Subcutaneous adipose tissue (tissue), 4 donors: ENCODE measurements around the gene PKDREJ. TPM values are rescaled to one million over a fixed set of nuclear protein-coding genes. Genes with fewer than 3 reads are reported as not detected.

Experiments used
- total RNA-seq, 4 donors: library from RNA; depleted of rRNA; stranded (reverse); fragments of >200 nt; gene quantifications; one replicate each; pipeline ENCODE4 v1.1.0, GENCODE V29; 2016
- TF ChIP-seq, protein P1 (sequence below): fragments of 450-650 bp; IDR thresholded peaks from one replicate; pipeline ENCODE4 v1.5.1; 2016; ENCODE audit warnings: low read depth, mild to moderate bottlenecking, control low read depth, antibody characterized with exemption, moderate library complexity

PKDREJ gene
- total RNA-seq, 4 donors from 2014 or later = 0.16 to 0.22 TPM; not detected in 2

- TF ChIP-seq, protein P1, sequence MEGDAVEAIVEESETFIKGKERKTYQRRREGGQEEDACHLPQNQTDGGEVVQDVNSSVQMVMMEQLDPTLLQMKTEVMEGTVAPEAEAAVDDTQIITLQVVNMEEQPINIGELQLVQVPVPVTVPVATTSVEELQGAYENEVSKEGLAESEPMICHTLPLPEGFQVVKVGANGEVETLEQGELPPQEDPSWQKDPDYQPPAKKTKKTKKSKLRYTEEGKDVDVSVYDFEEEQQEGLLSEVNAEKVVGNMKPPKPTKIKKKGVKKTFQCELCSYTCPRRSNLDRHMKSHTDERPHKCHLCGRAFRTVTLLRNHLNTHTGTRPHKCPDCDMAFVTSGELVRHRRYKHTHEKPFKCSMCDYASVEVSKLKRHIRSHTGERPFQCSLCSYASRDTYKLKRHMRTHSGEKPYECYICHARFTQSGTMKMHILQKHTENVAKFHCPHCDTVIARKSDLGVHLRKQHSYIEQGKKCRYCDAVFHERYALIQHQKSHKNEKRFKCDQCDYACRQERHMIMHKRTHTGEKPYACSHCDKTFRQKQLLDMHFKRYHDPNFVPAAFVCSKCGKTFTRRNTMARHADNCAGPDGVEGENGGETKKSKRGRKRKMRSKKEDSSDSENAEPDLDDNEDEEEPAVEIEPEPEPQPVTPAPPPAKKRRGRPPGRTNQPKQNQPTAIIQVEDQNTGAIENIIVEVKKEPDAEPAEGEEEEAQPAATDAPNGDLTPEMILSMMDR = no peak
These were observed 9.1 kb upstream of the PKDREJ start for GRCh38 chr22:46272196-46272595.

DNA sequence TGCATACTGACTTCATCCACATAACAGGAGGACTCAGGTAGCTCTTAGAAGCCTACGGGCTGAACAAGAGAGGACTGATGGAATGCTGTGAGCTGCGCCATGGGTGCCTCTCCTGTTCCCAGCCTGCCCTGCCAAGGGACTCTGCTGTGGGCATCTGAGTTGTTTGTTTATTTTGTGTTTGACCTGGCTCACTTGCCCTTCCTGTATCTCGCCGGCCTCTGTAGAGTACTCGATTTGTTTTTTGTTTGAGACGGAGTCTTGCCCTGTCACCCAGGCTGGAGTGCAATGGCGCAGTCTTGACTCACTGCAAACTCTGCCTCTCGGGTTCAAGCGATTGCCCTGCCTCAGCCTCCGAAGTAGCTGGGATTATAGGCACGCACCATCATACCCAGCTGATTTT lies 6.4 kb upstream of the PKDREJ start:
- TF ChIP-seq, protein P1 = no peak

- TF ChIP-seq, protein P1 = no peak
These were observed 4.5 kb upstream of the PKDREJ start, which contains the start of gene TTC38 for GRCh38 chr22:46267431-46268279. Gene TTC38 (plus strand): TSS chr22:46268008. CDS start chr22:46268040, 32 bp downstream.

GRCh38 chr22:46262449-46263215 lies 511 bp downstream of the PKDREJ start:
- TF ChIP-seq, protein P1 = no peak

- TF ChIP-seq, protein P1 = no peak
These were observed 3.1 kb downstream of the PKDREJ start for GRCh38 chr22:46260038-46260437.

DNA sequence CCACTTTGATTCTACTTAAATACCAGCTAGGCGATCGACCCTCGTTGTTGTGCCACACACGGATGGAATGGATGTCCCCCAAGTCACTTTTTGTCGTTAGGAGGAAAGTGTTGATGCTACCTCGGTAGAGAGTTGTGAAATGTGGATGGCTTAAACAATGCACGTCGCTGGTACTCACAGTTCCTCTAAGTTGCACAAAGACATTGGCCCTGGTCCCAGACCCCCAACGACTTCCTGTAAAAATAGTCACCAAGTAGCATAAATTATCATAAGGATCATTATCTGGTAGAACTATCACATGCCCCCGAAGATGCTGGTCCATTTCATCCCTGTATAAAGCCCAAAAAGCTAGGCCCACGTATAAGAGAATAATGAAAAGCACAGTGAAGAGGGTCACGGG lies 3.8 kb downstream of the PKDREJ start:
- TF ChIP-seq, protein P1 = no peak

- TF ChIP-seq, protein P1 = no peak
These were observed 6.7 kb downstream of the PKDREJ start for GRCh38 chr22:46256358-46256958.
